Sciatic nerve (tissue), 2 donors: ENCODE data around the gene DNAH11. TPM values are rescaled to one million over a fixed set of nuclear protein-coding genes. Genes with fewer than 3 reads are reported as not detected.
"Not testable (repeated sequence)": the region's sequence is repeated elsewhere in the genome, so short reads cannot be mapped to it uniquely, and the experiment has no call there.

ENCODE experiments used
- ATAC-seq: fragments of 200-7000 bp; cut with Tn5 transposase; one replicate; pipeline ENCODE4 v1.9.1; 2020; ENCODE audit warnings: mild to moderate bottlenecking, moderate library complexity
- DNase-seq: peaks from one replicate; pipeline ENCODE4 v3.0.0-alpha.2; 2020; ENCODE audit warnings: low spot score
- intact Hi-C: fragments of 100-400 bp; cut with DNase I; formaldehyde crosslinking; loops from one replicate; pipeline ENCODE4 v1.14.2; 2022
- total RNA-seq: library from RNA; stranded (reverse); fragmentation: NEBNext Ultra II Directional; extraction: Animal tissue kit (Norgen Biotek cat#: 25700); gene quantifications from one replicate; pipeline ENCODE4 v1.2.1, GENCODE V29; 2021
- donor health status: DM: no; HTN: no; CAD: no.
- donor health status: DM: no; HTN: no; CAD: no.

The DNAH11 gene
- 0.49 TPM for total RNA-seq

- intact Hi-C loops = no loop called here
- peak; percentile 46 for ATAC-seq
Measured at GRCh38 chr7:21542891-21543527, at the start of gene DNAH11. Gene DNAH11, plus strand, starts transcription at chr7:21543039. Its CDS starts 207 bp downstream, at chr7:21543246.

GRCh38 chr7:21495731-21496130, 47.1 kb upstream of the DNAH11 start:
- ATAC-seq (no peak), DNase-seq (no peak)
- intact Hi-C loops = no loop called here

More at GRCh38 chr7:21542891-21543527, at the start of gene DNAH11:
- no peak for DNase-seq

GRCh38 chr7:21497072-21497471, 45.8 kb upstream of the DNAH11 start:
- intact Hi-C loops = no loop called here
- ATAC-seq (no peak), DNase-seq (no peak)

GRCh38 chr7:21500117-21500832, 42.6 kb upstream of the DNAH11 start:
- DNase-seq (no peak), ATAC-seq (no peak)
- intact Hi-C loops = no loop called here

- intact Hi-C loops = no loop called here
- ATAC-seq (no peak), DNase-seq (no peak)
Measured at GRCh38 chr7:21504021-21504420, 38.8 kb upstream of the DNAH11 start.

- DNase-seq (no peak), ATAC-seq (peak; percentile 53)
- intact Hi-C loops = no loop called here
Measured at GRCh38 chr7:21507627-21508343, 35.1 kb upstream of the DNAH11 start.

GRCh38 chr7:21508538-21508937, 34.3 kb upstream of the DNAH11 start:
- DNase-seq (no peak), ATAC-seq (no peak)
- intact Hi-C loops = no loop called here

GRCh38 chr7:21514062-21514461, 28.8 kb upstream of the DNAH11 start:
- no peak for DNase-seq
- intact Hi-C loops = no loop called here
- ATAC-seq = no peak

GRCh38 chr7:21524680-21525079, 18.2 kb upstream of the DNAH11 start:
- no peak for DNase-seq
- intact Hi-C loops = no loop called here
- no peak for ATAC-seq

- no peak for ATAC-seq
- no peak for DNase-seq
- intact Hi-C loops = no loop called here
Measured at GRCh38 chr7:21526007-21526406, 16.8 kb upstream of the DNAH11 start.

GRCh38 chr7:21526448-21526847, 16.4 kb upstream of the DNAH11 start:
- DNase-seq (no peak), ATAC-seq (no peak)
- intact Hi-C loops = no loop called here

GRCh38 chr7:21532485-21532884, 10.4 kb upstream of the DNAH11 start:
- ATAC-seq, DNase-seq: not testable (repeated sequence)

GRCh38 chr7:21533646-21534045, 9.2 kb upstream of the DNAH11 start:
- ATAC-seq, DNase-seq, intact Hi-C loops: not testable (repeated sequence)

More at GRCh38 chr7:21532485-21532884, 10.4 kb upstream of the DNAH11 start:
- intact Hi-C loops = not testable (repeated sequence)

GRCh38 chr7:21536445-21537118, 6.3 kb upstream of the DNAH11 start:
- intact Hi-C loops, ATAC-seq, DNase-seq: not testable (repeated sequence)

GRCh38 chr7:21538936-21539495, 3.8 kb upstream of the DNAH11 start:
- DNase-seq (no peak), ATAC-seq (no peak)
- intact Hi-C loops = no loop called here

GRCh38 chr7:21543528-21544302, 876 bp downstream of the DNAH11 start:
- intact Hi-C loops = no loop called here
- no peak for ATAC-seq
- no peak for DNase-seq

- no peak for ATAC-seq
- intact Hi-C loops = no loop called here
- no peak for DNase-seq
Measured at GRCh38 chr7:21544303-21544656, 1.4 kb downstream of the DNAH11 start.

- intact Hi-C loops = no loop called here
- no peak for ATAC-seq
- DNase-seq = no peak
Measured at GRCh38 chr7:21544715-21545114, 1.9 kb downstream of the DNAH11 start.
